GM23338 (cell line): ENCODE measurements around the gene CUBN. TPM values are rescaled to one million over a fixed set of nuclear protein-coding genes. Genes with fewer than 3 reads are reported as not detected.

Source experiments
- ATAC-seq: fragments of 200-7000 bp; cut with Tn5 transposase; 3 replicates; pipeline ENCODE4 v1.9.1; 2020
- DNase-seq: peaks from one replicate; pipeline ENCODE4 v3.0.0-alpha.2; 2015; ENCODE audit warnings: low spot score
- H2AFZ ChIP-seq: fragments of 200-600 bp; sonication (generic); 2 replicates; pipeline ENCODE4 v1.8.0; 2016; ENCODE audit warnings: antibody characterized with exemption, mild to moderate bottlenecking, moderate library complexity
- H3F3A ChIP-seq: fragments of 200-600 bp; sonication (generic); replicated peaks from 2 replicates; pipeline ENCODE4 v1.8.0; 2017; ENCODE audit warnings: antibody characterized with exemption, mixed run types, low read depth
- H3K27ac ChIP-seq: fragments of 200-600 bp; sonication (generic); 2 replicates; pipeline ENCODE4 v1.6.1; 2016; ENCODE audit warnings: low read depth
- H3K27me3 ChIP-seq: fragments of 200-600 bp; sonication (generic); 2 replicates; pipeline ENCODE4 v1.8.0; 2016; ENCODE audit warnings: mild to moderate bottlenecking, mixed run types, moderate library complexity; ENCODE audit not compliant: insufficient read depth
- H3K36me3 ChIP-seq: fragments of 200-600 bp; sonication (generic); 2 replicates; pipeline ENCODE4 v1.8.0; 2016; ENCODE audit warnings: mild to moderate bottlenecking; ENCODE audit not compliant: insufficient read depth
- H3K4me1 ChIP-seq: fragments of 200-600 bp; sonication (generic); 2 replicates; pipeline ENCODE4 v1.8.0; 2016; ENCODE audit warnings: mild to moderate bottlenecking, moderate library complexity; ENCODE audit not compliant: insufficient read depth
- H3K4me2 ChIP-seq: fragments of 200-600 bp; sonication (generic); 2 replicates; pipeline ENCODE4 v1.7.1; 2017; ENCODE audit warnings: mixed run types
- H3K4me3 ChIP-seq: fragments of 200-600 bp; sonication (generic); 2 replicates; pipeline ENCODE4 v1.6.1; 2016; ENCODE audit warnings: mixed run types
- H3K79me2 ChIP-seq: fragments of 200-600 bp; sonication (generic); replicated peaks from 2 replicates; pipeline ENCODE4 v1.8.0; 2017; ENCODE audit warnings: mild to moderate bottlenecking; ENCODE audit not compliant: insufficient read depth
- H3K9me2 ChIP-seq: fragments of 200-600 bp; sonication (generic); 2 replicates; pipeline ENCODE4 v1.8.0; 2017; ENCODE audit not compliant: insufficient read depth
- H4K20me1 ChIP-seq: fragments of 200-600 bp; sonication (generic); replicated peaks from 2 replicates; pipeline ENCODE4 v1.8.0; 2017; ENCODE audit warnings: mild to moderate bottlenecking; ENCODE audit not compliant: insufficient read depth
- H3K27ac Mint-ChIP-seq: 2 replicates; pipeline ENCODE4 v1.8.0; 2020; ENCODE audit warnings: inconsistent platforms, mild to moderate bottlenecking, moderate library complexity, mixed read lengths
- H3K27me3 Mint-ChIP-seq: 3 replicates; pipeline ENCODE4 v1.8.0; 2022; ENCODE audit warnings: low read depth, mild to moderate bottlenecking, moderate library complexity, mixed read lengths, inconsistent platforms; ENCODE audit not compliant: insufficient read depth, poor library complexity
- H3K36me3 Mint-ChIP-seq: 3 replicates; pipeline ENCODE4 v1.8.0; 2021; ENCODE audit warnings: low read depth, mild to moderate bottlenecking, inconsistent platforms, moderate library complexity, mixed read lengths
- H3K4me1 Mint-ChIP-seq: 3 replicates; pipeline ENCODE4 v1.8.0; 2020; ENCODE audit warnings: mild to moderate bottlenecking, inconsistent platforms, mixed read lengths
- H3K4me3 Mint-ChIP-seq: 3 replicates; pipeline ENCODE4 v1.8.0; 2021; ENCODE audit warnings: moderate library complexity, mild to moderate bottlenecking, inconsistent platforms, mixed read lengths
- H3K9me3 Mint-ChIP-seq: 3 replicates; pipeline ENCODE4 v1.8.0; 2020; ENCODE audit warnings: moderate library complexity, mild to moderate bottlenecking, inconsistent platforms, mixed read lengths
- CREB1 ChIP-seq: fragments of 250-450 bp; sonication (Bioruptor Pico); IDR thresholded peaks from 2 replicates; pipeline ENCODE4 v1.5.0; 2020; ENCODE audit warnings: low read depth, mild to moderate bottlenecking, moderate library complexity
- NANOG ChIP-seq: IDR thresholded peaks from 2 replicates; pipeline ENCODE4 v1.6.1; 2016; ENCODE audit warnings: antibody characterized with exemption, borderline replicate concordance
- ZNF114 ChIP-seq: fragments of 250-450 bp; sonication (Bioruptor Pico); IDR thresholded peaks from 2 replicates; pipeline ENCODE4 v1.5.0; 2020; ENCODE audit warnings: mild to moderate bottlenecking, moderate library complexity
- ZNF331 ChIP-seq: fragments of 250-450 bp; sonication (Bioruptor Pico); IDR thresholded peaks from 2 replicates; pipeline ENCODE4 v1.5.0; 2020; ENCODE audit warnings: low read depth, mild to moderate bottlenecking, moderate library complexity
- polyA plus RNA-seq: library from polyadenylated mRNA; unstranded; fragments of >200 nt; fragmentation: Nextera tagmentation; extraction: Ambion mirVana; gene quantifications from 2 replicates; pipeline ENCODE4 v1.2.1, GENCODE V29; 2016
- total RNA-seq: library from RNA; depleted of rRNA; stranded (reverse); fragments of >200 nt; shearing (Covaris generic); gene quantifications from 2 replicates; pipeline ENCODE4 v1.2.3, GENCODE V29; 2014
- TF ChIP-seq, protein P1 (sequence below): fragments of 250-450 bp; sonication (Bioruptor Pico); IDR thresholded peaks from 2 replicates; pipeline ENCODE4 v1.5.0; 2020; ENCODE audit warnings: mild to moderate bottlenecking, moderate library complexity

CUBN gene
- total and polyA plus RNA-seq, 2 experiments from 2014 or later: 0.06 to 1.8 TPM

DNA sequence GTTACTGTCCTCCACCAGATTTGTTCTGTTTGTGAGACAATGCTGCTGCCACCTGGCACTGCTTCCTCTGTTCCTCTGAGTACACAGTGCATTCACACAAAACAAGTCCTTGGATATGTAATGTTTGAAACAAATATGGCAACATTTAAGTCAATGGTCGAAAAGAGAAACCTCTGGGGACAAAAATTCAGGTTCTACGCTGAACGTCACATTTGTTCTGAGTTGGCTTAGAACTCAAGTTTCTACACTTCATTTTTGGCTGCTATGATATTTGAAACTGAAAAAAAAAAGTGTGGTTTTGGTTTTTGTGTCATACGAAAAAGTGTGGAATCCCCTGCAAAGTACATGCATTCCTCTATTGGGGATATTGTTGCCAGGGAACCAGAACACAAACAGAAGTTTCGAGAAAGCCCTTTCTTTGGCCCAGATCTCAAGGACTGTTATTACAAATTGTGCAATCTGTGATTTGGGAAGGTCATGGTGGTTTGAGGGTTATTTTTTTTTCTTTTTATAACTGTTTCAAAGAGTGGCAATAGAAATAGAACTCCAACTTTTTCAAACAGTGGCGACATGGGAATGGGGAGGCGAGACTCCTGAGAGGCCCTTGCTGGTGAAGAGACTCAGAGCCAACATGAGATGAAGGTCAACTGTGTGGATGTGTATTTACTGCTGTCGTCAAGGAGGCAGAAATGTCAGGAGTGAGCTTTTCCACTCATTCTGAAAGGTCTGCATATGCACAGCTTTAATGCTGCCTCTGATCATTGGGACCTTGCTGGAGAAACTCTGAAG is 127.5 kb downstream of the CUBN start (continued):
- TF ChIP-seq, protein P1, sequence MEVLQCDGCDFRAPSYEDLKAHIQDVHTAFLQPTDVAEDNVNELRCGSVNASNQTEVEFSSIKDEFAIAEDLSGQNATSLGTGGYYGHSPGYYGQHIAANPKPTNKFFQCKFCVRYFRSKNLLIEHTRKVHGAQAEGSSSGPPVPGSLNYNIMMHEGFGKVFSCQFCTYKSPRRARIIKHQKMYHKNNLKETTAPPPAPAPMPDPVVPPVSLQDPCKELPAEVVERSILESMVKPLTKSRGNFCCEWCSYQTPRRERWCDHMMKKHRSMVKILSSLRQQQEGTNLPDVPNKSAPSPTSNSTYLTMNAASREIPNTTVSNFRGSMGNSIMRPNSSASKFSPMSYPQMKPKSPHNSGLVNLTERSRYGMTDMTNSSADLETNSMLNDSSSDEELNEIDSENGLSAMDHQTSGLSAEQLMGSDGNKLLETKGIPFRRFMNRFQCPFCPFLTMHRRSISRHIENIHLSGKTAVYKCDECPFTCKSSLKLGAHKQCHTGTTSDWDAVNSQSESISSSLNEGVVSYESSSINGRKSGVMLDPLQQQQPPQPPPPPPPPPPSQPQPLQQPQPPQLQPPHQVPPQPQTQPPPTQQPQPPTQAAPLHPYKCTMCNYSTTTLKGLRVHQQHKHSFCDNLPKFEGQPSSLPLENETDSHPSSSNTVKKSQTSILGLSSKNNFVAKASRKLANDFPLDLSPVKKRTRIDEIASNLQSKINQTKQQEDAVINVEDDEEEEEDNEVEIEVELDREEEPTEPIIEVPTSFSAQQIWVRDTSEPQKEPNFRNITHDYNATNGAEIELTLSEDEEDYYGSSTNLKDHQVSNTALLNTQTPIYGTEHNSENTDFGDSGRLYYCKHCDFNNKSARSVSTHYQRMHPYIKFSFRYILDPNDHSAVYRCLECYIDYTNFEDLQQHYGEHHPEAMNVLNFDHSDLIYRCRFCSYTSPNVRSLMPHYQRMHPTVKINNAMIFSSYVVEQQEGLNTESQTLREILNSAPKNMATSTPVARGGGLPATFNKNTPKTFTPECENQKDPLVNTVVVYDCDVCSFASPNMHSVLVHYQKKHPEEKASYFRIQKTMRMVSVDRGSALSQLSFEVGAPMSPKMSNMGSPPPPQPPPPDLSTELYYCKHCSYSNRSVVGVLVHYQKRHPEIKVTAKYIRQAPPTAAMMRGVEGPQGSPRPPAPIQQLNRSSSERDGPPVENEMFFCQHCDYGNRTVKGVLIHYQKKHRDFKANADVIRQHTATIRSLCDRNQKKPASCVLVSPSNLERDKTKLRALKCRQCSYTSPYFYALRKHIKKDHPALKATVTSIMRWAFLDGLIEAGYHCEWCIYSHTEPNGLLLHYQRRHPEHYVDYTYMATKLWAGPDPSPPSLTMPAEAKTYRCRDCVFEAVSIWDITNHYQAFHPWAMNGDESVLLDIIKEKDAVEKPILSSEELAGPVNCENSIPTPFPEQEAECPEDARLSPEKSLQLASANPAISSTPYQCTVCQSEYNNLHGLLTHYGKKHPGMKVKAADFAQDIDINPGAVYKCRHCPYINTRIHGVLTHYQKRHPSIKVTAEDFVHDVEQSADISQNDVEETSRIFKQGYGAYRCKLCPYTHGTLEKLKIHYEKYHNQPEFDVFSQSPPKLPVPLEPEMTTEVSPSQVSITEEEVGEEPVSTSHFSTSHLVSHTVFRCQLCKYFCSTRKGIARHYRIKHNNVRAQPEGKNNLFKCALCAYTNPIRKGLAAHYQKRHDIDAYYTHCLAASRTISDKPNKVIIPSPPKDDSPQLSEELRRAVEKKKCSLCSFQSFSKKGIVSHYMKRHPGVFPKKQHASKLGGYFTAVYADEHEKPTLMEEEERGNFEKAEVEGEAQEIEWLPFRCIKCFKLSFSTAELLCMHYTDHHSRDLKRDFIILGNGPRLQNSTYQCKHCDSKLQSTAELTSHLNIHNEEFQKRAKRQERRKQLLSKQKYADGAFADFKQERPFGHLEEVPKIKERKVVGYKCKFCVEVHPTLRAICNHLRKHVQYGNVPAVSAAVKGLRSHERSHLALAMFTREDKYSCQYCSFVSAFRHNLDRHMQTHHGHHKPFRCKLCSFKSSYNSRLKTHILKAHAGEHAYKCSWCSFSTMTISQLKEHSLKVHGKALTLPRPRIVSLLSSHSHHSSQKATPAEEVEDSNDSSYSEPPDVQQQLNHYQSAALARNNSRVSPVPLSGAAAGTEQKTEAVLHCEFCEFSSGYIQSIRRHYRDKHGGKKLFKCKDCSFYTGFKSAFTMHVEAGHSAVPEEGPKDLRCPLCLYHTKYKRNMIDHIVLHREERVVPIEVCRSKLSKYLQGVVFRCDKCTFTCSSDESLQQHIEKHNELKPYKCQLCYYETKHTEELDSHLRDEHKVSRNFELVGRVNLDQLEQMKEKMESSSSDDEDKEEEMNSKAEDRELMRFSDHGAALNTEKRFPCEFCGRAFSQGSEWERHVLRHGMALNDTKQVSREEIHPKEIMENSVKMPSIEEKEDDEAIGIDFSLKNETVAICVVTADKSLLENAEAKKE: no peak
- TF ChIP-seq ZNF331 (CRISPR knock-in tag): no peak

DNA sequence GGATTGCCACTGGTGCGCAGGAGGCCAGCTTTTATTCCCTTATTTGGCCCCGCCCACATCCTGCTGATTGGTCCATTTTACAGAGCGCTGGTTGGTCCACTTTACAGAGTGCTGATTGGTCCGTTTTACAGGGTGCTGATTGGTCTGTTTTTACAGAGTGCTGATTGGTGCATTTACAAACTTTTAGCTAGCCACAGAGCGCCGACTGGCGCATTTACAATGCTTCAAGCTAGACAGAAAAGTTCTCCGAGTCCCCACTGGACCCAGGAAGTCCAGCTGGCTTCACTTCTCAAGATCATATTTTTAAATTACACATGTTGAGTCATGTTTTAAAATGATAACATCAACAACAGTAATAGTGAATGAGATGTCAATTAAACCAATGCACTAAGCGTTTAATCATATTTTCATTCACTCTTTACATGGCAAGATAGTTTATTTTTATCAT is 128.3 kb downstream of the CUBN start:
- Histone ChIP-seq H4K20me1 (no peaks in the 10 kb centered on the region), H3F3A (no peaks in the 10 kb centered on the region), H3K4me3 (no peak overlapping the region), H3K36me3 (no peaks in the 10 kb centered on the region), H3K79me2 (no peaks in the 10 kb centered on the region), H3K9me2 (0 out of 2 replicates have a peak, but pooled peaks cover 5% of the 10 kb centered on the region), H3K4me1 (no peaks in the 10 kb centered on the region), H3K27ac (no peak overlapping the region), H3K27me3 (no peaks in the 10 kb centered on the region), H2AFZ (no peak overlapping the region), H3K4me2 (no peak overlapping the region)
- ATAC-seq: no peak
- peaks cover under 1% of the 10 kb centered on the region; the same call in 1 of the 3 replicates for H3K4me1 Mint-ChIP-seq
- no peak for DNase-seq
- no peak overlapping the region for H3K27ac Mint-ChIP-seq
- no peak overlapping the region for H3K4me3 Mint-ChIP-seq
- H3K36me3 Mint-ChIP-seq: peaks cover 7% of the 10 kb centered on the region; the same call in 2 of the 3 replicates
- peaks cover 8% of the 10 kb centered on the region for H3K9me3 Mint-ChIP-seq
- H3K27me3 Mint-ChIP-seq: no peaks in the 10 kb centered on the region
- TF ChIP-seq CREB1 (CRISPR knock-in tag) (no peak), ZNF114 (CRISPR knock-in tag) (no peak), NANOG (no peak)
- TF ChIP-seq, protein P1: no peak
